Vagina (tissue), 2 donors: Measurements from ENCODE around the gene KLHDC9.

Experiments used
- POLR2A ChIP-seq, 2 donors: fragments of 450-650 bp; IDR thresholded peaks; one replicate each; pipeline ENCODE4 v1.6.1; 2017; ENCODE audit warnings: antibody characterized with exemption in 2 of 2, mild to moderate bottlenecking in 2 of 2, moderate library complexity in 2 of 2
- TF ChIP-seq, protein P1 (sequence below), 3 experiments: fragments of 450-650 bp in 2 of 3; fragments of 200-600 bp in 1 of 3; sonication (generic) in 1 of 3; IDR thresholded peaks; one replicate each; pipeline ENCODE4 v1.5.1; 2017 to 2019; ENCODE audit warnings: antibody characterized with exemption in 3 of 3, mild to moderate bottlenecking in 2 of 3, moderate library complexity in 2 of 3

DNA sequence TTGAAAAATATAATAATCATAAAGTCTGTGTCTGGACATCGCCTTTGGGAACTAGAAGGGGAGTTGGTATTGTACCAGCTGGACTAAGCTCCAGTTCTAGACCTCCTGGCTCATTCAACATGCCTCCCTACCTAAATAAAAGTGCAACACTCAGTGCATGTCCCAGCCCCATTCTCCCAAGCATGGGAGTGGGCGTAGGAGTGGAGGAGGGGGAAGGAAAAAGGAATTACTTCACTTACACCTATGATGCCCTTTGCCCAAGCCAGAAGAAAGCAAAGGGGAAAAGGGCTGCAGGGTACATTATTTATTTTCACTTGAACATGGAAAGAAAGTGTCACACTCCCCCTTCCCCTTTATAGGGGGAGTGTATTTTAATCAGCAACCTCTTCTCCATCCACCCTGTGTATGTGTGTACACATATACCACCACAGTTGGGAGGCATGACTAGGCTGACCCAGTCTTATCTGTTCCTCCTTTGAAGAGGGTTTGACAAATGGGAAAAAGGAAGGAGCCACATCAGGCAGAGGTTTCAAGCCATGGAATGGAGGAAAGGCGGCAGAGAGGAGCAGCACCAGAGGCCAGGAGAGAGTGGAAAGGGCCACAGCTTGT is 23.0 kb downstream of the KLHDC9 start:
- TF ChIP-seq, protein P1, sequence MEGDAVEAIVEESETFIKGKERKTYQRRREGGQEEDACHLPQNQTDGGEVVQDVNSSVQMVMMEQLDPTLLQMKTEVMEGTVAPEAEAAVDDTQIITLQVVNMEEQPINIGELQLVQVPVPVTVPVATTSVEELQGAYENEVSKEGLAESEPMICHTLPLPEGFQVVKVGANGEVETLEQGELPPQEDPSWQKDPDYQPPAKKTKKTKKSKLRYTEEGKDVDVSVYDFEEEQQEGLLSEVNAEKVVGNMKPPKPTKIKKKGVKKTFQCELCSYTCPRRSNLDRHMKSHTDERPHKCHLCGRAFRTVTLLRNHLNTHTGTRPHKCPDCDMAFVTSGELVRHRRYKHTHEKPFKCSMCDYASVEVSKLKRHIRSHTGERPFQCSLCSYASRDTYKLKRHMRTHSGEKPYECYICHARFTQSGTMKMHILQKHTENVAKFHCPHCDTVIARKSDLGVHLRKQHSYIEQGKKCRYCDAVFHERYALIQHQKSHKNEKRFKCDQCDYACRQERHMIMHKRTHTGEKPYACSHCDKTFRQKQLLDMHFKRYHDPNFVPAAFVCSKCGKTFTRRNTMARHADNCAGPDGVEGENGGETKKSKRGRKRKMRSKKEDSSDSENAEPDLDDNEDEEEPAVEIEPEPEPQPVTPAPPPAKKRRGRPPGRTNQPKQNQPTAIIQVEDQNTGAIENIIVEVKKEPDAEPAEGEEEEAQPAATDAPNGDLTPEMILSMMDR (IDR thresholded peaks at IDR 0.05): no peak
- no peak for TF ChIP-seq POLR2A (IDR thresholded peaks at IDR 0.05)
